NCI-H1417 treated with DMSO at 0.1 percent for 48 hours (cell line): ENCODE results near the gene PRR35.
A peak's percentile ranks its signal among the peaks of the same experiment; 100 is the strongest.

ENCODE experiments used
- DNase-seq: peaks from one replicate; lab custom pipeline; 2025; lab: John Stamatoyannopoulos, UW

PRR35 gene

DNA sequence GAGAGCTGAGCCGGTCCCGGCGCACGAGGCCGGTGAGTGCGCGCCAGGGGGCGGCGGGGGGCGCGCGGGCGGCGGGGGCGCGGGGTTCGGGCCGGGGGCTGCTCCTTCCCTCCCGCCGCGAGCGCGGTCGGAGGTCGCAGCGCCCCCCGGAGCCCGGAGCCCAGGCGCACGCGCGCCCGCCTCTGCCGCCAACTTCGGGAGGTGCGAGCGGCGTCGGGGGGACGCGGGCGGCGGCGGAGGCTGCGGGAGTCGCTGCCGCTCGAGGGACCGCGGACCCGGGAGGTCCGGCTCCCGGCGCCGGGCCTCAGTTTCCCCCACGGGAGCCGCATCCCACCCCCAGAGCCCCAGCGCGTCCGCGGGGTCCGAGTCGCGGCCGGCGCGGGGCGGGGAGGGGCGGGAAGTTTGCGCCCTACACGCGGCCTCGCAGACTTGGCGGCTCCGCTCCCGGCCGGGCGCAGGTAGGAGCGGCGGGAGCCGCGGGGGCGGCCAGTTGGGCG, at the start of gene PRR35:
TSS of gene PRR35 (plus strand) at position 191 of the 497 bp plus-strand sequence. CDS start 2,901 bp downstream, outside the sequence.
- no peak for DNase-seq

GRCh38 chr16:512802-513201, 47.4 kb upstream of the PRR35 start:
- DNase-seq = no peak

GRCh38 chr16:513950-514349, 46.2 kb upstream of the PRR35 start:
- DNase-seq = no peak

- no peak for DNase-seq
These were observed 44.8 kb upstream of the PRR35 start for GRCh38 chr16:515175-515938.

GRCh38 chr16:515939-516226, 44.3 kb upstream of the PRR35 start:
- no peak for DNase-seq

GRCh38 chr16:516301-516700, 43.9 kb upstream of the PRR35 start:
- no peak for DNase-seq

DNA sequence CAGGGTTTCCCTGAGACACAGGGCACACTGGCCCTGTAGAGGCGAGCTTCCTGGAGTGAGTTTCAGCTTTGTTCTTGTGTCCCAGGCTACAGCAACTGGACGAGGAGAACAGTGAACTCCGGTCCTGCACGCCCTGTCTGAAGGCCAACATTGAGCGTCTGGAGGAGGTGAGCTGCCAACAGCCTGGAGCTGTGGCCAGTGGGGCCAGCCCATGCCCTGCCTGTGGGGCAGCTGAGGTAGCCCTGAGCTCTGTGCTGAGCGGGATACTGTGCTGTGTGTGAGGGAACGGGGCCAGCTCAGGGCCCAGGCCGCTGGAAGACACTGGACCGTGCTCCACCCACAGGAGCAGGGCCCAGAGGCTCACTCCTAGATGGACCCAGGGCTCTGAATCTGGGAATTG, 41.3 kb upstream of the PRR35 start:
- DNase-seq = no peak

DNA sequence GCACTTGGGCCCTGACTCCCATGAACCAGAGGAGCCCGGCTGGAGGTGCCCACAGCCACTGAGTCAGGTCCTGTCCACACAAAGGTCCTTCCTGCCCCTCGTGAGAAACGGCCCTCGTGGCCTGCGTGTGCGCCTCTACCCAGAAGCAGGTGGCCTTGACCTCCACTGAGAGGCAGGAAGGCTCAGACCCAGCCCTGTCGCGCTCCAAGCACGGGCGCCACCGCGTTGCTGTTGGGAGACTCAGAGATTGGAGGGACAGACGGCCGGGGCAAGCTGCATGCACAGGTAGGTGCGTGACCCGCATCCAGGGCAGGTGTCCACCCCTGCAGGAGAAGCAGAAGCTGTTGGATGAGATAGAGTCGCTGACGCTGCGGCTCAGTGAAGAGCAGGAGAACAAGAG, 40.8 kb upstream of the PRR35 start:
- DNase-seq = no peak

DNA sequence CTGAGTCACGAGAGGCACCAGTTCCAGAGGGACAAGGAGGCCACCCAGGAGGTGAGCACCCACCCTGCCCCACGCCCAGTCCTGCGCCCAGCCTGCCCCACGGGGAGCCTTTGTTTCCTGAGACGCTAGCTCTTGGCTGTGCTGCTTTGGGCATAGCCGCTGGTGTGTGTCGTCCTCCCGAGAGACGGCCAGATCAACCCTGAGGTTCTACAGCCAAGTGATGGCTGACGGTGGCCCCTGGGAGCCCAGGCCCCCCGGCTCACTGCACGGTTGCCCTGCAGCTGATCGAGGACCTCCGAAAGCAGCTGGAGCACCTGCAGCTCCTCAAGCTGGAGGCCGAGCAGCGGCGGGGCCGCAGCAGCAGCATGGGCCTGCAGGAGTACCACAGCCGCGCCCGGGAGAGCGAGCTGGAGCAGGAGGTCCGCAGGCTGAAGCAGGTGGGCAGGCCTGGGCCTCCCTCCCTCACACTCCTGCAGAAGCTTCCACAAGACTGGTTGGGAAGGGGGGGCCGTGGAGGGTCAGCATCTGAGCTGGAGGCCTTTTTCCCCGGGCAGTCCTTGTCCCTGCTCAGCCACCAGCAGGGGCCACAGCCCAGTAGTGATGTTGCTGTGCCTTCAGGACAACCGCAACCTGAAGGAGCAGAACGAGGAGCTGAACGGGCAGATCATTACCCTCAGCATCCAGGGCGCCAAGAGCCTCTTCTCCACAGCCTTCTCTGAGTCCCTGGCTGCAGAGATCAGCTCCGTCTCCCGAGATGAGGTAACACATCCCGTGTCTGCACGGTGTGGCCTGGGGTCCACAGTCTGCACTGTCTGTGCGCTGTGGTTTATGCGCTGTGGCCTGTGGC, 40.1 kb upstream of the PRR35 start:
- no peak for DNase-seq

- DNase-seq = no peak
These were observed 39.3 kb upstream of the PRR35 start for GRCh38 chr16:520847-521246.

- DNase-seq = no peak
These were observed 38.6 kb upstream of the PRR35 start for GRCh38 chr16:521381-522210.

- no peak for DNase-seq
These were observed 37.7 kb upstream of the PRR35 start for GRCh38 chr16:522320-523096.

- no peak for DNase-seq
These were observed 37.0 kb upstream of the PRR35 start for GRCh38 chr16:523097-523741.

DNA sequence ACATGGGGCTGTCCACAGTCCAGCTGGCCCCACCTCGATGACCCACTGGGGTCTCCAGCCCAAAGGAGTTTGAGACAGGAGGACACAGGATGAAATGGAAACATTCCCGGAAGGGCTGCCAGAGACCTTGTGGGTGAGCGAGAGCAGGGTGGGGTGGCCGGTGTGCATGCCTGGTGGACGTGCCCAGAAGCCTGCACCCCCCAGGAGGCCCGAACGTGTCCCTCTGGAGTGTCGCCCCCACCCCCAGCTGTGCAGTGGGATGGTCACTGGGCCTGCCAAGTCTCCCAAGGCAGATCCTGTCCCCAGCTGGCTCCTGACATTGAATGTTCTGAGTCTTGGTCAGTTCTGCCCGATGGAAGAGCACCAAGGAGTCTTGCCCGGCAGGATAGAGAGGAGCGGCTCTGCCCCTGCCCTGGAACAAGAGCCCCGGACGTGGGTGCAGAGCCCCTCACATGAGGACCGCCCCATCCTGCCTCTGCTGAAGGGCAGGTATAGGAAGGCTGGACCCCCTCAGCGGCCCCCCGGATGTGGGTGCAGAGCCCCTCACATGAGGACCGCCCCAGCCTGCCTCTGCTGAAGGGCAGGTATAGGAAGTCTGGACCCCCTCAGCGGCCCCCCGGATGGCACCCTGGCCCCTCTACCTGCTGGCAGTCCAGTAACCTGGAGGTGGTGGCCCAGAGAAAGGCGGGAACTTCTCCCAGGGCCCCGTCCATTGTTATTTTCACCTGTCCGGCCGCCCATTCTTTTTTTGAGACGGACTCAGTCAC, 35.7 kb upstream of the PRR35 start:
- no peak for DNase-seq

GRCh38 chr16:525123-525519, 35.1 kb upstream of the PRR35 start:
- DNase-seq = no peak

DNA sequence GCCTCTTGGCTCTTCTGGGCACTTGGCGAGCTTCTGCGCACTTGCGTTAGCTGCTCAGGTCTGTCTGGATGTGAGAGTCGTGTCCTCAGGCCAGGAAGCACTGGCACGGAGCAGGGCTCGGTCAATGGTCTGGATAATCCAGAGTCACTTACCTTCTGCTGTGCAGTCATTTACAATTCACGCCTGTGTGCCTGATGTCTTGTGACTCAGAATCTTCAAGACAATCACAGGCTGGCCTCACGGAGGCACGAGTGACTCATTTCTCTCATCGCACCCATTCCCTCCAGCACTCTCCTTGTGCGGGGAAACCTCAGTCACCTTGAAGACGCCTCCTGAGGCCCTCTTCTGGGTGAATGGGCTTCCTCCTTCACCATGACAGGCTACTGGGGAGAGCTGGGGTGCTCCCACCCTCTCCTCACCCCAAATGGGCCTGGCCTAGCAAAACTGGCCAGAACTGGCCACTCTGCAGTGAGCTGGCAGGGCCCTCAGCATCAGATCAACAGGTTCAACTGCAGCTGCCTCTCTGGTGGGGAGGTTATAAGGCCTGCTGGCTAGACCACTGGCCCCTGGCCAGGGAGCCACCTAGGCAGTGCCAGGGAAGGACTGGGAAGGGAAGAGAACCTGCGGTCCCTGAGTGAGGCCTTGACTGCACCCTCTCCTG, 34.5 kb upstream of the PRR35 start:
- DNase-seq = no peak

DNA sequence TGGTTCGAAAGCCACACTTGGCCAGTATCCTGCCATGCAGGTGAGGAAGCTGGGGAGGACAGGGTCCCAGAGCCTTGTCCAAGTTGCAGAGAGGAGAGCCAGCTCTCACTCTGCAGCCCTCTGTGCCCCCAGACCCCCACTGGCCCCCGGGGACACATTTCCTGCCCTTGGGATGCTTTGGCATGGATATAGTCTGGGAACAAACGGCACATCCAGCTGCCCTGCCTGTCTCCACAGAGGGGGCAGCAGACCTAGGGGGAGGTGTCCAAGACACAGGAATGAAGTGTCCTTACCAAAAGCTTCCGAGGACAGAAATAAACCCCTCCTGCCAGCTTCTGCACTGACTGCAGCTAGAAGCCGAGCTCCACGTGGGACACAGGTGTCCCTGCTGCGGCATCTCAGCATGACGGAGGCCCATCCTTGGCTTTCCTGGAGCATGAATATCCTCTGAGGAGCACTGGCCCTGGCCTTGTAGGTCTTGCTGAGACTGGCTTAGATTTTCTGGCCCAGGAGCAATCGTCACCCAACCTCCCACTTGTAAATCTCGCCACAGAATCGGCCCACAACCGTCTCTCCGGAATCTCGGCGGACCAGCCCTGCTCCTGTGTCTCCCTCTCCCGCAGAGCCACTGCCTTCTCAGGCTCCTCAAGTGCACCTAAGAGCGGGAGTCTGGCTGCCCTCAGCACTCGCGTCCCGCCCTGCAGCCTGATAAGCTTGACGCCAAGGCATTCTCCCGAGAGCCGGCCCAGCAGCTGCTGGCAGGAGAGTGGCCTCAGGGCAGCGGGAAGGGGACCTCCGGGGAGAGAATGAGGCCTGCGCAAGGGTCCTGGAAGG, 33.8 kb upstream of the PRR35 start:
- no peak for DNase-seq

DNA sequence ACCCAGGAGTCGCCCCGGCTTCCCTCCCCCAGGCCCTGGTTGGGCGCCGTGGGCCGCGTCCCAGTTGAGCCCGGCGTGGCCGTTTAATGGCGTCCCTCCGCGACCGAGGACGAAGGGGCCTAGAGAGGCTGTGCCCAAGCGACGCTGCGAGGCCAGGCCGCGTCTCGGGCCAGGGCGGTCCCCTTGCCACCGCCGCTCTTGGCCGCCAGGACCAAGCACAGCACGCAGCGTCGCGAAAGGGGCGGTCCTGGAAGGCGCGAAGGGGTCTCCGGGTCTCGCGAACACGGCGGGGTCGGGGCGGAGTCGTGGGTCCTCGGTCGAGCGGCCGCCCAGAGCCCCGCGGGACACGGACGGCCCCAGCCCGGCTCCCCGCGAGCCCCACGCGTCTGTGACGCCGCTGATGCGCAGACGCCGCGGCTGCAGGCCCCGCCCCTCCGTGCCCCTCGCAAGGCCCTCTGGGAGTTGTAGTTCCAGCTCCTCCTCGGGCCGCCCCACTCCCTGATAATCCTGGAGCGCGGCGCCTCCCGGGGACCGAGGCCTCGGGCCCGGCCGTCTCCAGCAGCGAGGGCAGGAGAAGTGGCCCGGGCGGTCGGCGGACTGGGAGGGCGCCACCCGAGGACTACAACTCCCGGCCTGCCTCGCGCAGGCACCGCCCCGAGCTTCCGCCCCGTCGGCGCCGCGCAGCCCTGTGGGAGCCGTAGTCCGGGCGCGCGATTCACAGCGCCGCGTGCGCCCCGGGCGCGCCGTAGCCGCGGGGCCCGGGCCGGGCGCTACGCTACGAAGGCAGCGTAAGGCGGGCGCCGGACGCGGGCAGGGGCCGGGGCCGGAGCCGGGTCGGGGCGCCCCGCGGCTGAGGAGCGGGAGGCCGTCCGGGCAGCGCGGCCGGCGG, 32.9 kb upstream of the PRR35 start, which contains the start of gene CAPN15:
TSS of gene CAPN15 (plus strand) at position 698 of the 889 bp plus-strand sequence. CDS start 19,127 bp downstream, outside the sequence.
- DNase-seq = peak; percentile 29
